Upper lobe of left lung (tissue), 4 donors: ENCODE measurements around the gene TSHZ2.

Source experiments
- CTCF ChIP-seq, 6 experiments: fragments of 450-650 bp in 4 of 6; fragments of 200-600 bp in 2 of 6; sonication (generic) in 2 of 6; IDR thresholded peaks; one replicate each; pipeline ENCODE4 v1.5.1; 2016 to 2019; ENCODE audit warnings: antibody characterized with exemption in 6 of 6
- EP300 ChIP-seq, 4 donors: sonication (generic); formaldehyde crosslinking; IDR thresholded peaks; one replicate each; pipeline ENCODE4 v1.5.1; 2017; ENCODE audit warnings: antibody characterized with exemption in 4 of 4, control low read depth in 2 of 4
- POLR2A ChIP-seq, 4 donors: fragments of 450-650 bp; IDR thresholded peaks; one replicate each; pipeline ENCODE4 v1.5.1; 2016 to 2017; ENCODE audit warnings: antibody characterized with exemption in 4 of 4, mild to moderate bottlenecking in 2 of 4
- POLR2AphosphoS5 ChIP-seq, 2 donors: sonication (generic); formaldehyde crosslinking; IDR thresholded peaks; one replicate each; pipeline ENCODE4 v1.5.1; 2017; ENCODE audit warnings: antibody characterized with exemption in 2 of 2

DNA sequence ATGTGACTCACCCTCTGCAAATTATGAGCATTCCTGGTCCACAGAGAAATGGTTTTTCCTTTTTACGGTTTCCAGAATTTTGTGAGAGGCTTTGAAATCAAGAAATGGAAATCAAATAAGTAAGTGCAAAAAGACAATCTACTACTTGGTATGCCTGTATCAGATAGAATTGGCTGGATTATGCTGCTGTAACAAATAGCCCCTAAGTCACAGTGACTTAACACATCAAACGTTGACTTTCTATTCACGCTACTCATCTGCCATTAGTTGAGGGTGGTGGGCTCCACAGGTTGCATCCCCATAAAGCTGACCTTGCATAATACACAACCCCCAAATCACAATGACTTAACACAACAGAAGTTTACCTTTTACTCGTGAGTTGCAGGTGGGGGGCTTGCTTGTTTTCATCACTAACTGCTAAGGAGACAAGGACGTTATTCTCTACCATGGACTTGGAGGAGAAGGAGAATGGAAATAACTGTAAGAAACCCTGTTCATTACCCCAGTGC is 44.4 kb downstream of the TSHZ2 start:
- TF ChIP-seq CTCF (IDR thresholded peaks at IDR 0.05) (no peak), POLR2A (IDR thresholded peaks at IDR 0.05) (no peak), EP300 (IDR thresholded peaks at IDR 0.05) (no peak), POLR2AphosphoS5 (IDR thresholded peaks at IDR 0.05) (no peak)
